SK-N-DZ (cell line): Measurements from ENCODE around the gene NUP214. TPM values are rescaled to one million over a fixed set of nuclear protein-coding genes. Genes with fewer than 3 reads are reported as not detected.
A peak's percentile ranks its signal among the peaks of the same experiment; 100 is the strongest.

ENCODE experiments used
- DNase-seq: peaks from one replicate; pipeline ENCODE4 v3.0.0-alpha.2; 2015; ENCODE audit warnings: low spot score
- polyA plus RNA-seq, 2 experiments: library from polyadenylated mRNA; depleted of rRNA; stranded (reverse); fragments of >200 nt; gene quantifications; 2 replicates each; pipeline ENCODE4 v1.2.3, GENCODE V29; 2014

NUP214 gene
- polyA plus RNA-seq (2014; cell fraction: cytosol; rRNA removed), result 17.7 and 27.3 TPM in 2 replicates
- polyA plus RNA-seq (2014; cell fraction: nucleus; rRNA removed), result 18.5 and 41.9 TPM in 2 replicates

GRCh38 chr9:131125288-131126058 is at the start of gene NUP214:
Gene NUP214, plus strand, starts transcription at chr9:131125586. Its CDS starts 119 bp downstream, at chr9:131125705.
- DNase-seq, result peak; percentile 97

- DNase-seq, result no peak
Measured at GRCh38 chr9:131076347-131077195, 48.8 kb upstream of the NUP214 start.

- DNase-seq, result no peak
Measured at GRCh38 chr9:131078427-131079366, 46.7 kb upstream of the NUP214 start.

DNA sequence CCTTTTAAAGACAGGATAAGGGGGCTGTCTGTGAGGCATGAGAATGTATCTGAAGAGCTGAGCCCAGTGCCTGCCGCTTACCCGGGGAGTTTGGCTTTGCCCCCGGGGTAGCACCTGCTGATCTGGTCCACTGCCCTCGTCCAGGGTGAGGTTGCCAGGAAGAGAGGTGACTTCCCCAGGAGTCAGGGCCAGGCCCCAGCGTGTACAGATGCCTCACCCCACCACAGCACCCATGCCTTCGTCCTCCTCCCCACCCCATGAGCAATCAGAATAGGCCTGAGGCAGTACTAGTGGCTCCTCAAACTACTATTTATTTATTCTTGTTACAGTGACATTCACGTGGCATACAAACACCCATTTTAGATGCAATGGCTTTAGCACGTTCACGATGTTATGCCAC is 44.8 kb upstream of the NUP214 start:
- no peak for DNase-seq

GRCh38 chr9:131081868-131082267 is 43.5 kb upstream of the NUP214 start:
- DNase-seq, result no peak

- DNase-seq, result no peak
Measured at GRCh38 chr9:131082774-131083512, 42.4 kb upstream of the NUP214 start.

GRCh38 chr9:131084661-131085369 is 40.6 kb upstream of the NUP214 start:
- no peak for DNase-seq

- no peak for DNase-seq
Measured at GRCh38 chr9:131085370-131086122, 39.8 kb upstream of the NUP214 start.

- no peak for DNase-seq
Measured at GRCh38 chr9:131087354-131087893, 38.0 kb upstream of the NUP214 start.

- no peak for DNase-seq
Measured at GRCh38 chr9:131090025-131090787, 35.2 kb upstream of the NUP214 start.

GRCh38 chr9:131091352-131091992 is 33.9 kb upstream of the NUP214 start:
- no peak for DNase-seq

DNA sequence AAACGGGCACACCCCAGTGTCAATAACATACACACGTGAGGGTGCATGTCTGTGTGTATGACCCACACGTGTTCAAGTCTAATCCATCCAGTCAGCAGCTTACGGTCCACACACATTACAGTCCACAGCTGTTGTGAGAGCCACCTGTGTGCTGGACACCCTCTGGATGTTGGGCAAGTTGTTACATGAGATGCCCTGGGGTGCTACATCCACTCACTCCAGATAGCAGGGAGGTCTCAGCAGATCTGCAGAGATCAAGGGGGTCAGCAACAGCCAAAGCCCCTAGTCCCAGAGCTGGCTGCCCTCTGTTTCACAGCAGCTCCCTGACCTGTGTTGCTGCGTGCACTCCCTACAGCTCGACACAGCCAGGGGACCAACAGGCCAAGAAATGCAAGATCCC is 33.4 kb upstream of the NUP214 start:
- no peak for DNase-seq

GRCh38 chr9:131092548-131093440 is 32.6 kb upstream of the NUP214 start:
- DNase-seq, result no peak

DNA sequence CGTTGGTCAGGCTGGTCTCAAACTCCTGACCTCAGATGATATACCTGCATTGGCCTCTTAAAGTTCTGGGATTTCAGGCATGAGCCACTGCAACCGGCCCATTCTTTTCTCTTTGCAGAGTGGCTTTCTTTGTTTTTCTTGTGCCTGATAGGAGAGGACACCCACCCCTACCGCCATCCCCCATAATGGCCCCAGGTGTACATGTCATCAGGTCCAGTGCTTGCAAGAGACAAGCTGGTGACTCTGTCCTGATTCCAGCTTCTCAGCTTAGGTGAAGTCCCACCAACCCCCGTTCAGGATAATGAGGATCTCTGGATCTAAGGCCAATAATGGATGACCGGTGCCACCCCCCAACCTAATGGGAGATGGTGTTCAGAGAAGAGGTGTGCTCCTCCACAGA is 31.4 kb upstream of the NUP214 start:
- DNase-seq, result no peak

DNA sequence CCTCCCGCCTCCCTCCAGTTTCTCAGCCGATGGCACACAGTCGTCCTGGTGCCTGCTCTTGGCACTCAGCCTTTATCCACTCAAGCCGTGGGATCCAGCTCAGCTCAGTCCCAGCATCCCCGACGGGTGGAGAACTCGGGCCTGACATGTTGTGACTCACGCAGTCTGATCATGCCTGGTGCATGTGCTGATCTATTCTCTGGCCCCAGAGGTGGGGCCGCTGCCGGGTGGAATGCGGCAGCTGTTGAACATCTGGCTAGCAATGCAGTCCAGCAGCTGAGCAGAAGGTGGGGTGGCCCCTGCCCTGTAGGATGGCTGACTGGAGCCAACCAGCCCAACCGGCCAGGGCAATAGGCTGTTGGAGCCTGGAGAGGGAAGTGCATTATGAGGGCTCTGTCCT is 30.8 kb upstream of the NUP214 start:
- DNase-seq, result no peak

- DNase-seq, result no peak
Measured at GRCh38 chr9:131095666-131096268, 29.6 kb upstream of the NUP214 start.
